ENCODE results near the gene POU2F3.
A peak's percentile ranks its signal among the peaks of the same experiment; 100 is the strongest.
"Not testable (repeated sequence)": the region's sequence is repeated elsewhere in the genome, so short reads cannot be mapped to it uniquely, and the experiment has no call there.

Gene POU2F3

GRCh38 chr11:120228794-120229384 is 11.1 kb upstream of the POU2F3 start:
- no peak for DNase-seq

GRCh38 chr11:120229451-120230424 is 10.2 kb upstream of the POU2F3 start:
- no peak for DNase-seq

GRCh38 chr11:120230433-120231071 is 9.4 kb upstream of the POU2F3 start:
- no peak for DNase-seq

GRCh38 chr11:120231963-120232362 is 8.0 kb upstream of the POU2F3 start:
- DNase-seq, result no peak

GRCh38 chr11:120233207-120233803 is 6.6 kb upstream of the POU2F3 start:
- no peak for DNase-seq

- peak; percentile 36 to 38 for DNase-seq
Observed at GRCh38 chr11:120235024-120235628, 4.8 kb upstream of the POU2F3 start.

GRCh38 chr11:120236169-120237107 is 3.5 kb upstream of the POU2F3 start:
- DNase-seq, result no peak

- DNase-seq, result no peak
Observed at GRCh38 chr11:120238968-120239620, 846 bp upstream of the POU2F3 start.

- DNase-seq, result no peak
Observed at GRCh38 chr11:120240866-120241265, 926 bp downstream of the POU2F3 start.

- DNase-seq, result no peak
Observed at GRCh38 chr11:120241277-120241676, 1.3 kb downstream of the POU2F3 start.

GRCh38 chr11:120243221-120243620 is 3.3 kb downstream of the POU2F3 start:
- no peak for DNase-seq

- DNase-seq, result no peak
Observed at GRCh38 chr11:120244476-120245365, 4.8 kb downstream of the POU2F3 start.

GRCh38 chr11:120245434-120245833 is 5.5 kb downstream of the POU2F3 start:
- DNase-seq, result no peak

GRCh38 chr11:120248551-120249278 is 8.8 kb downstream of the POU2F3 start:
- no peak for DNase-seq

GRCh38 chr11:120249279-120250262 is 9.6 kb downstream of the POU2F3 start:
- no peak for DNase-seq

GRCh38 chr11:120253377-120253776 is 13.4 kb downstream of the POU2F3 start:
- not testable (repeated sequence) for DNase-seq

- DNase-seq, result no peak
Observed at GRCh38 chr11:120254788-120255518, 15.0 kb downstream of the POU2F3 start.

Measured in activated CD4-positive, alpha-beta T cell treated with anti-CD3 and anti-CD28 coated beads, Interleukin-2, amount 50 U/mL, for 4 hours (primary cell).